HepG2 (cell line): ENCODE measurements around the gene SLC38A3. TPM values are rescaled to one million over a fixed set of nuclear protein-coding genes. Genes with fewer than 3 reads are reported as not detected.

Experiments used
- CHCHD3 ChIP-seq: sonication (generic); formaldehyde crosslinking; IDR thresholded peaks from 2 replicates; pipeline ENCODE4 v1.8.0; 2022; ENCODE audit warnings: mild to moderate bottlenecking, missing genetic modification reagents, moderate library complexity
- GFI1 ChIP-seq: sonication (generic); formaldehyde crosslinking; IDR thresholded peaks from 2 replicates; pipeline ENCODE4 v1.5.0; 2020; ENCODE audit warnings: missing genetic modification reagents, mild to moderate bottlenecking, borderline replicate concordance
- HNF4G ChIP-seq, 2 experiments: sonication (generic) in 1 of 2; formaldehyde crosslinking in 1 of 2; IDR thresholded peaks; 2 replicates each; pipeline versions ENCODE4 v1.4.0 to v1.6.1; 2011 to 2020; ENCODE audit warnings: borderline replicate concordance in 2 of 2, low read depth in 2 of 2, mild to moderate bottlenecking in 2 of 2, low read length in 1 of 2, missing genetic modification reagents in 1 of 2, moderate library complexity in 1 of 2
- HOXA3 ChIP-seq: sonication (generic); formaldehyde crosslinking; IDR thresholded peaks from 2 replicates; pipeline ENCODE4 v1.5.0; 2020; ENCODE audit warnings: missing genetic modification reagents
- HOXA5 ChIP-seq: sonication (generic); formaldehyde crosslinking; IDR thresholded peaks from 2 replicates; pipeline ENCODE4 v1.4.0; 2020; ENCODE audit warnings: missing genetic modification reagents
- KAT2B ChIP-seq: fragments of 150-350 bp; IDR thresholded peaks from 2 replicates; pipeline ENCODE4 v1.6.1; 2014; ENCODE audit warnings: low read depth, low read length, borderline replicate concordance
- KAT7 ChIP-seq: IDR thresholded peaks from 2 replicates; pipeline ENCODE4 v1.6.1; 2018; ENCODE audit warnings: borderline replicate concordance, missing compliant biosample characterization
- KDM1A ChIP-seq: IDR thresholded peaks from 2 replicates; pipeline ENCODE4 v1.6.1; 2016; ENCODE audit warnings: missing compliant biosample characterization
- KDM3A ChIP-seq: IDR thresholded peaks from 2 replicates; pipeline ENCODE4 v1.6.1; 2018; ENCODE audit warnings: low read depth, missing compliant biosample characterization
- MIER2 ChIP-seq: IDR thresholded peaks from 2 replicates; pipeline ENCODE4 v1.6.1; 2016; ENCODE audit warnings: missing biosample characterization, missing genetic modification reagents
- NCOA2 ChIP-seq: sonication (generic); formaldehyde crosslinking; IDR thresholded peaks from 2 replicates; pipeline ENCODE4 v1.8.0; 2022; ENCODE audit warnings: inconsistent platforms
- PHF8 ChIP-seq: sonication (generic); formaldehyde crosslinking; IDR thresholded peaks from 2 replicates; pipeline ENCODE4 v1.5.0; 2020; ENCODE audit warnings: missing genetic modification reagents
- STAG1 ChIP-seq: sonication (generic); formaldehyde crosslinking; IDR thresholded peaks from 2 replicates; pipeline ENCODE4 v1.4.0; 2020; ENCODE audit warnings: missing genetic modification reagents
- TCF7L2 ChIP-seq: IDR thresholded peaks from 2 replicates; pipeline ENCODE4 v1.6.1; 2011; ENCODE audit warnings: mild to moderate bottlenecking, low read depth, low read length, moderate library complexity
- ZBTB7B ChIP-seq: sonication (generic); formaldehyde crosslinking; IDR thresholded peaks from 2 replicates; pipeline ENCODE4 v1.4.0; 2020; ENCODE audit warnings: missing genetic modification reagents
- ZC3H13 ChIP-seq: sonication (generic); formaldehyde crosslinking; IDR thresholded peaks from 2 replicates; pipeline ENCODE4 v1.8.1; 2023; ENCODE audit warnings: mild to moderate bottlenecking, missing genetic modification reagents, moderate library complexity
- ZNF232 ChIP-seq: sonication (generic); formaldehyde crosslinking; IDR thresholded peaks from 2 replicates; pipeline ENCODE4 v1.4.0; 2020; ENCODE audit warnings: missing genetic modification reagents, borderline replicate concordance
- ZNF451 ChIP-seq: sonication (generic); formaldehyde crosslinking; IDR thresholded peaks from 2 replicates; pipeline ENCODE4 v1.5.0; 2020; ENCODE audit warnings: mild to moderate bottlenecking, missing genetic modification reagents
- ZNF557 ChIP-seq: sonication (generic); formaldehyde crosslinking; IDR thresholded peaks from 2 replicates; pipeline ENCODE4 v1.4.0; 2020; ENCODE audit warnings: missing genetic modification reagents
- ZNF570 ChIP-seq: sonication (generic); formaldehyde crosslinking; IDR thresholded peaks from 2 replicates; pipeline ENCODE4 v1.4.0; 2020; ENCODE audit warnings: mild to moderate bottlenecking, missing genetic modification reagents, borderline replicate concordance
- ZNF619 ChIP-seq: sonication (generic); formaldehyde crosslinking; IDR thresholded peaks from 2 replicates; pipeline ENCODE4 v1.4.0; 2020; ENCODE audit warnings: mild to moderate bottlenecking, missing genetic modification reagents
- ZNF652 ChIP-seq: IDR thresholded peaks from 2 replicates; pipeline ENCODE4 v1.6.1; 2016; ENCODE audit warnings: low read depth, borderline replicate concordance
- polyA plus RNA-seq, 8 experiments: library from polyadenylated mRNA; depleted of rRNA in 3 of 8; stranded (reverse) in 7 of 8; unstranded in 1 of 8; fragments of >200 nt; fragmentation: Illumina TruSeq in 4 of 8; extraction: Trizol in 4 of 8; gene quantifications; 2 replicates each; pipeline versions ENCODE4 v1.2.1 to v1.2.3, GENCODE V29; 2011 to 2016; ENCODE audit warnings: low read depth in 4 of 8, missing spikeins in 1 of 8, mixed read lengths in 1 of 8; ENCODE audit not compliant: insufficient read depth in 1 of 8
- total RNA-seq, 5 experiments: library from RNA; depleted of rRNA; stranded (reverse); fragments of >200 nt; fragmentation: Illumina TruSeq; extraction: Trizol; gene quantifications; 2 replicates each; pipeline ENCODE4 v1.2.3, GENCODE V29; 2016; ENCODE audit warnings: low read depth in 1 of 5
- TF ChIP-seq, protein P1 (sequence below): sonication (generic); formaldehyde crosslinking; IDR thresholded peaks from 2 replicates; pipeline ENCODE4 v1.9.0; 2022; ENCODE audit warnings: low read depth, missing genetic modification reagents
- TF ChIP-seq, protein P2 (sequence below): IDR thresholded peaks from 2 replicates; pipeline ENCODE4 v1.6.1; 2016; ENCODE audit warnings: low read depth, control low read depth
- TF ChIP-seq, protein P3 (sequence below): sonication (generic); formaldehyde crosslinking; IDR thresholded peaks from 2 replicates; pipeline ENCODE4 v1.4.0; 2020; ENCODE audit warnings: mild to moderate bottlenecking, missing genetic modification reagents

SLC38A3 gene
- total and polyA plus RNA-seq, 2 of the 13 experiments (the other 11 are each of a cell fraction or from before 2014, with no cell fraction given), result 29.8 to 164 TPM

DNA sequence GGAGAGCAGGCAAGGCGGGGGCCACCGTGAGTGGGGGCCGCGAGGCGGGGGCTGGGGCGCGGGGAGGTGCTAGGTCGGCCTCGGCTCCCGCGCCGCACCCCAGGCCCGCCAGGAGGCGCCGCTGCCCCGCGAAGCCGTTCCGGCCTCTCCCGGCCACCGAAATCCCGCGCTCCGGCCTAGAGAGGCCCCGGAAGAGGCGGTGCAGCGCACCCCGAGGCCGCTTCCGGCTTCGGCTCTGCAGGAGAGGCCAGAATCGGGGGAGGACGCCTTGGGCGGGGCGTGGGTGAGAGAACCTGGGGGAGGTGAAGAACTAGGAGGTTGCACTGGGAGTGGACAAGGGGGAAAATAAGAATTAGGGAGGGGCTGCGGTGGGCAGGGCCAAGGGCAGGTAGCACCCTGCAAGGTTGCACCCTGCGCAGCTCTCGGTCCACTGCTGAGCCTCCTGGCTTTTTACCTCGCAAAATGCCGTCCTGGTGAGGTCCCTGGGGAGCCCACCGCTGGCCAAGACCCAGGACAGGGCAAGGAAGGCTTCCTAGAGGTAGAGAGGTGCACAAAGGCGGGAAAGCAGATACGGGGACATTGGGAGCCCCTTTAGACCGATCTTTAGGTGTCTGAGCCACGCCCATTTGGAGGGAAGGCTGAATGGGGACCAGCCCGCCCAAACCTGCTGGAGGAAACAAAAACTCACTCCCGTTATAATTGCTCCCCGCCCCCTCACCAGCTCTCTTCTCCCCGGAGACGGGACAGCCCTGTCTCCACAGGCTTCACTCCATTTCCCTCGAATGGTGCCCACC lies 22.5 kb downstream of the SLC38A3 start (continued):
- TF ChIP-seq ZNF232 (0 out of 2 replicates have a peak, but pooled peaks have one; percentile 25), HOXA3 (CRISPR knock-in tag) (peak; percentile 87), TCF7L2 (no peak), KDM3A (peak; percentile 75; the same call in 1 of the 2 replicates), KAT7 (peak; percentile 97), CHCHD3 (CRISPR knock-in tag) (no peak), PHF8 (CRISPR knock-in tag) (peak; percentile 65), GFI1 (CRISPR knock-in tag) (peak; percentile 68; the same call in 1 of the 2 replicates), HNF4G (IDR thresholded peaks at IDR 0.05; ENCODE audit: borderline replicate concordance, low read depth, low read length) (no peak), HNF4G (CRISPR knock-in tag; IDR thresholded peaks at IDR 0.05; ENCODE audit: borderline replicate concordance, low read depth) (no peak), HOXA5 (peak; percentile 84), MIER2 (0 out of 2 replicates have a peak, but pooled peaks have one; percentile 38), ZNF451 (CRISPR knock-in tag) (no peak), NCOA2 (CRISPR knock-in tag) (peak; percentile 47; the same call in 1 of the 2 replicates), ZC3H13 (peak; percentile 85; the same call in 1 of the 2 replicates), STAG1 (CRISPR knock-in tag) (peak; percentile 92), ZBTB7B (CRISPR knock-in tag) (peak; percentile 71; the same call in 1 of the 2 replicates), ZNF557 (CRISPR knock-in tag) (0 out of 2 replicates have a peak, but pooled peaks have one; percentile 40), ZNF570 (CRISPR knock-in tag) (no peak), ZNF619 (CRISPR knock-in tag) (peak; percentile 56; the same call in 1 of the 2 replicates), ZNF652 (CRISPR knock-in tag) (peak; percentile 12; the same call in 1 of the 2 replicates), KDM1A (CRISPR knock-in tag) (no peak), KAT2B (no peak)
- TF ChIP-seq, protein P1, sequence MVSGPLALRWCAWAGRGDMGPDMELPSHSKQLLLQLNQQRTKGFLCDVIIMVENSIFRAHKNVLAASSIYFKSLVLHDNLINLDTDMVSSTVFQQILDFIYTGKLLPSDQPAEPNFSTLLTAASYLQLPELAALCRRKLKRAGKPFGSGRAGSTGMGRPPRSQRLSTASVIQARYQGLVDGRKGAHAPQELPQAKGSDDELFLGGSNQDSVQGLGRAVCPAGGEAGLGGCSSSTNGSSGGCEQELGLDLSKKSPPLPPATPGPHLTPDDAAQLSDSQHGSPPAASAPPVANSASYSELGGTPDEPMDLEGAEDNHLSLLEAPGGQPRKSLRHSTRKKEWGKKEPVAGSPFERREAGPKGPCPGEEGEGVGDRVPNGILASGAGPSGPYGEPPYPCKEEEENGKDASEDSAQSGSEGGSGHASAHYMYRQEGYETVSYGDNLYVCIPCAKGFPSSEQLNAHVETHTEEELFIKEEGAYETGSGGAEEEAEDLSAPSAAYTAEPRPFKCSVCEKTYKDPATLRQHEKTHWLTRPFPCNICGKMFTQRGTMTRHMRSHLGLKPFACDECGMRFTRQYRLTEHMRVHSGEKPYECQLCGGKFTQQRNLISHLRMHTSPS, result peak; percentile 33; the same call in 1 of the 2 replicates
- TF ChIP-seq, protein P2, sequence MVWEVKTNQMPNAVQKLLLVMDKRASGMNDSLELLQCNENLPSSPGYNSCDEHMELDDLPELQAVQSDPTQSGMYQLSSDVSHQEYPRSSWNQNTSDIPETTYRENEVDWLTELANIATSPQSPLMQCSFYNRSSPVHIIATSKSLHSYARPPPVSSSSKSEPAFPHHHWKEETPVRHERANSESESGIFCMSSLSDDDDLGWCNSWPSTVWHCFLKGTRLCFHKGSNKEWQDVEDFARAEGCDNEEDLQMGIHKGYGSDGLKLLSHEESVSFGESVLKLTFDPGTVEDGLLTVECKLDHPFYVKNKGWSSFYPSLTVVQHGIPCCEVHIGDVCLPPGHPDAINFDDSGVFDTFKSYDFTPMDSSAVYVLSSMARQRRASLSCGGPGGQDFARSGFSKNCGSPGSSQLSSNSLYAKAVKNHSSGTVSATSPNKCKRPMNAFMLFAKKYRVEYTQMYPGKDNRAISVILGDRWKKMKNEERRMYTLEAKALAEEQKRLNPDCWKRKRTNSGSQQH, result peak; percentile 86; the same call in 1 of the 2 replicates
- TF ChIP-seq, protein P3, sequence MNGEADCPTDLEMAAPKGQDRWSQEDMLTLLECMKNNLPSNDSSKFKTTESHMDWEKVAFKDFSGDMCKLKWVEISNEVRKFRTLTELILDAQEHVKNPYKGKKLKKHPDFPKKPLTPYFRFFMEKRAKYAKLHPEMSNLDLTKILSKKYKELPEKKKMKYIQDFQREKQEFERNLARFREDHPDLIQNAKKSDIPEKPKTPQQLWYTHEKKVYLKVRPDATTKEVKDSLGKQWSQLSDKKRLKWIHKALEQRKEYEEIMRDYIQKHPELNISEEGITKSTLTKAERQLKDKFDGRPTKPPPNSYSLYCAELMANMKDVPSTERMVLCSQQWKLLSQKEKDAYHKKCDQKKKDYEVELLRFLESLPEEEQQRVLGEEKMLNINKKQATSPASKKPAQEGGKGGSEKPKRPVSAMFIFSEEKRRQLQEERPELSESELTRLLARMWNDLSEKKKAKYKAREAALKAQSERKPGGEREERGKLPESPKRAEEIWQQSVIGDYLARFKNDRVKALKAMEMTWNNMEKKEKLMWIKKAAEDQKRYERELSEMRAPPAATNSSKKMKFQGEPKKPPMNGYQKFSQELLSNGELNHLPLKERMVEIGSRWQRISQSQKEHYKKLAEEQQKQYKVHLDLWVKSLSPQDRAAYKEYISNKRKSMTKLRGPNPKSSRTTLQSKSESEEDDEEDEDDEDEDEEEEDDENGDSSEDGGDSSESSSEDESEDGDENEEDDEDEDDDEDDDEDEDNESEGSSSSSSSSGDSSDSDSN (CRISPR knock-in tag), result peak; percentile 62; the same call in 1 of the 2 replicates
